Measurements from ENCODE around the gene TBC1D2B.

TBC1D2B gene

DNA sequence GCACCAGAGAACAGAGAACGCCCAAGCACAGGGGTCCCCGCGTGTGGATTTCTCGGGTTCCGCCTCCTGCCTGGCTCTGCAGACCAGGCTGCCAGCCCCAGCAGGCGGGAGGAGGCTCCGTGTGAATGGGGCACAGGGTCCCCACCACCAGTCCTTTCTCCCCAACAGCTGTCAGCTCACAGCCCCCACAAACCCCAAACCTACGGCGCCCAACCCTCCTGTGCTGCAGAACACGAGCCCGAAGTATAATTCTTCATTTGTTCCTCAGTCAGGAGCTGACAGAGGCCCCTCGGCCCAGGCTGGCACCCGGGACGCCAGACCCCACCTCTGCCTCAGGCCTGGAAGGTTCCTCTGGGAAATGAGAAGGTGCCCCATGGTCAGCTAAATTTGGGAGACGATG, 78.0 kb downstream of the TBC1D2B start:
- H3K4me3 ChIP-seq (ENCODE audit: low read depth, low read length): no peak overlapping the region
- no peak overlapping the region for H3K27ac ChIP-seq (ENCODE audit: extremely low read depth, low read depth, low read length)
- peaks cover 12 to 59% of the 10 kb centered on the region in 2 experiments for H3K36me3 ChIP-seq (ENCODE audit: control insufficient read depth in 2 of 2, insufficient read depth in 1 of 2, low read length in 2 of 2)
- TF ChIP-seq, protein P1, sequence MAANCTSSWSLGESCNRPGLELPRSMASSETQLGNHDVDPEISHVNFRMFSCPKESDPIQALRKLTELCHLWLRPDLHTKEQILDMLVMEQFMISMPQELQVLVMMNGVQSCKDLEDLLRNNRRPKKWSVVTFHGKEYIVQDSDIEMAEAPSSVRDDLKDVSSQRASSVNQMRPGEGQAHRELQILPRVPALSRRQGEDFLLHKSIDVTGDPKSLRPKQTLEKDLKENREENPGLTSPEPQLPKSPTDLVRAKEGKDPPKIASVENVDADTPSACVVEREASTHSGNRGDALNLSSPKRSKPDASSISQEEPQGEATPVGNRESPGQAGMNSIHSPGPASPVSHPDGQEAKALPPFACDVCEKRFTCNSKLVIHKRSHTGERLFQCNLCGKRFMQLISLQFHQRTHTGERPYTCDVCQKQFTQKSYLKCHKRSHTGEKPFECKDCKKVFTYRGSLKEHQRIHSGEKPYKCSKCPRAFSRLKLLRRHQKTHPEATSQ (tag by site-specific recombination; IDR thresholded peaks at IDR 0.05): no peak
- TF ChIP-seq ZNF664 (tag by site-specific recombination; IDR thresholded peaks at IDR 0.05) (no peak), ZFP37 (tag by site-specific recombination; IDR thresholded peaks at IDR 0.05) (no peak), RBAK (tag by site-specific recombination; IDR thresholded peaks at IDR 0.05) (no peak), ZNF140 (tag by site-specific recombination; IDR thresholded peaks at IDR 0.05) (no peak), ZNF610 (tag by site-specific recombination; IDR thresholded peaks at IDR 0.05; ENCODE audit: borderline replicate concordance) (no peak), SALL2 (tag by site-specific recombination; IDR thresholded peaks at IDR 0.05; ENCODE audit: borderline replicate concordance) (no peak), HOXC10 (CRISPR knock-in tag; IDR thresholded peaks at IDR 0.05) (no peak), ZNF677 (tag by site-specific recombination; IDR thresholded peaks at IDR 0.05) (no peak), KLF1 (tag by site-specific recombination; IDR thresholded peaks at IDR 0.05) (no peak), ZNF624 (tag by site-specific recombination; IDR thresholded peaks at IDR 0.05) (no peak), ZNF473 (tag by site-specific recombination; IDR thresholded peaks at IDR 0.05) (no peak)
- TF ChIP-seq, protein P2, sequence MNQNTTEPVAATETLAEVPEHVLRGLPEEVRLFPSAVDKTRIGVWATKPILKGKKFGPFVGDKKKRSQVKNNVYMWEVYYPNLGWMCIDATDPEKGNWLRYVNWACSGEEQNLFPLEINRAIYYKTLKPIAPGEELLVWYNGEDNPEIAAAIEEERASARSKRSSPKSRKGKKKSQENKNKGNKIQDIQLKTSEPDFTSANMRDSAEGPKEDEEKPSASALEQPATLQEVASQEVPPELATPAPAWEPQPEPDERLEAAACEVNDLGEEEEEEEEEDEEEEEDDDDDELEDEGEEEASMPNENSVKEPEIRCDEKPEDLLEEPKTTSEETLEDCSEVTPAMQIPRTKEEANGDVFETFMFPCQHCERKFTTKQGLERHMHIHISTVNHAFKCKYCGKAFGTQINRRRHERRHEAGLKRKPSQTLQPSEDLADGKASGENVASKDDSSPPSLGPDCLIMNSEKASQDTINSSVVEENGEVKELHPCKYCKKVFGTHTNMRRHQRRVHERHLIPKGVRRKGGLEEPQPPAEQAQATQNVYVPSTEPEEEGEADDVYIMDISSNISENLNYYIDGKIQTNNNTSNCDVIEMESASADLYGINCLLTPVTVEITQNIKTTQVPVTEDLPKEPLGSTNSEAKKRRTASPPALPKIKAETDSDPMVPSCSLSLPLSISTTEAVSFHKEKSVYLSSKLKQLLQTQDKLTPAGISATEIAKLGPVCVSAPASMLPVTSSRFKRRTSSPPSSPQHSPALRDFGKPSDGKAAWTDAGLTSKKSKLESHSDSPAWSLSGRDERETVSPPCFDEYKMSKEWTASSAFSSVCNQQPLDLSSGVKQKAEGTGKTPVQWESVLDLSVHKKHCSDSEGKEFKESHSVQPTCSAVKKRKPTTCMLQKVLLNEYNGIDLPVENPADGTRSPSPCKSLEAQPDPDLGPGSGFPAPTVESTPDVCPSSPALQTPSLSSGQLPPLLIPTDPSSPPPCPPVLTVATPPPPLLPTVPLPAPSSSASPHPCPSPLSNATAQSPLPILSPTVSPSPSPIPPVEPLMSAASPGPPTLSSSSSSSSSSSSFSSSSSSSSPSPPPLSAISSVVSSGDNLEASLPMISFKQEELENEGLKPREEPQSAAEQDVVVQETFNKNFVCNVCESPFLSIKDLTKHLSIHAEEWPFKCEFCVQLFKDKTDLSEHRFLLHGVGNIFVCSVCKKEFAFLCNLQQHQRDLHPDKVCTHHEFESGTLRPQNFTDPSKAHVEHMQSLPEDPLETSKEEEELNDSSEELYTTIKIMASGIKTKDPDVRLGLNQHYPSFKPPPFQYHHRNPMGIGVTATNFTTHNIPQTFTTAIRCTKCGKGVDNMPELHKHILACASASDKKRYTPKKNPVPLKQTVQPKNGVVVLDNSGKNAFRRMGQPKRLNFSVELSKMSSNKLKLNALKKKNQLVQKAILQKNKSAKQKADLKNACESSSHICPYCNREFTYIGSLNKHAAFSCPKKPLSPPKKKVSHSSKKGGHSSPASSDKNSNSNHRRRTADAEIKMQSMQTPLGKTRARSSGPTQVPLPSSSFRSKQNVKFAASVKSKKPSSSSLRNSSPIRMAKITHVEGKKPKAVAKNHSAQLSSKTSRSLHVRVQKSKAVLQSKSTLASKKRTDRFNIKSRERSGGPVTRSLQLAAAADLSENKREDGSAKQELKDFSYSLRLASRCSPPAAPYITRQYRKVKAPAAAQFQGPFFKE (tag by site-specific recombination; IDR thresholded peaks at IDR 0.05; ENCODE audit: borderline replicate concordance): no peak
- TF ChIP-seq, protein P3, sequence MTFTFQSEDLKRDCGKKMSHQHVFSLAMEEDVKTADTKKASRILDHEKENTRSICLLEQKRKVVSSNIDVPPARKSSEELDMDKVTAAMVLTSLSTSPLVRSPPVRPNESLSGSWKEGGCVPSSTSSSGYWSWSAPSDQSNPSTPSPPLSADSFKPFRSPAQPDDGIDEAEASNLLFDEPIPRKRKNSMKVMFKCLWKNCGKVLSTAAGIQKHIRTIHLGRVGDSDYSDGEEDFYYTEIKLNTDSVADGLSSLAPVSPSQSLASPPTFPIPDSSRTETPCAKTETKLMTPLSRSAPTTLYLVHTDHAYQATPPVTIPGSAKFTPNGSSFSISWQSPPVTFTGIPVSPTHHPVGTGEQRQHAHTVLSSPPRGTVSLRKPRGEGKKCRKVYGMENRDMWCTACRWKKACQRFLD (tag by site-specific recombination; IDR thresholded peaks at IDR 0.05): no peak
- no peaks in the 10 kb centered on the region for H3K4me1 ChIP-seq (ENCODE audit: control insufficient read depth, insufficient read depth, low read length)
- POLR2A ChIA-PET: no interaction called here
- H3K9me3 ChIP-seq (ENCODE audit: control insufficient read depth, insufficient read depth, low read depth, low read length): no peaks in the 10 kb centered on the region
- CTCF ChIA-PET: interaction anchor here (0.6 to 6.4 kb wide), 20 partner anchors 9 to 1720 kb away, joined by 3 to 67 read pairs (median 4); no protein-coding TSS in a partner anchor

DNA sequence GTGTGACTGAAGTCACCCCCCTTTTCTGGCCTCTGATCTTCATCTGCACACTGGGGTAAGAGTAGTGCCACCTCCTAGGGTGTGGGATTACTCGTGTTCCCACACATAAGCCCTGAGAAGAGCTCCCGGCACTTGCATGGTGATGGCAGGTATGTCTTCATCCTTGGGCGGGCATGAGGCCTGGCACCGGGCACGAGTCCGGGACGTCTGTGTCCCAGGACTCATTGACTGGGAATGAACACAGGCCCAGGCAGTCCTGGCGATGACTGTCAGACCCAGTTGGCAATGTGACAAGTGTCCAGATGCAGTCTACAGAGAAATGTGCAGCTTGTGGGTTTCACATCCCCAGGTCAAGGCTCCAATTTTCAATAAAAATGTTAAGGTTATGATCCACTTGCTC, 78.9 kb downstream of the TBC1D2B start:
- H3K9me3 ChIP-seq (ENCODE audit: control insufficient read depth, insufficient read depth, low read depth, low read length): no peaks in the 10 kb centered on the region
- H3K4me1 ChIP-seq (ENCODE audit: control insufficient read depth, insufficient read depth, low read length): no peaks in the 10 kb centered on the region
- H3K36me3 ChIP-seq (ENCODE audit: control insufficient read depth in 2 of 2, insufficient read depth in 1 of 2, low read length in 2 of 2): peaks cover 12 to 53% of the 10 kb centered on the region in 2 experiments
- H3K4me3 ChIP-seq (ENCODE audit: low read depth, low read length): no peak overlapping the region
- ChIA-PET POLR2A (no interaction called here), CTCF (interaction anchor here (0.6 to 6.4 kb wide), 6 partner anchors 31 to 114 kb away, joined by 3 to 67 read pairs (median 12); no protein-coding TSS in a partner anchor)
- no peak overlapping the region for H3K27ac ChIP-seq (ENCODE audit: extremely low read depth, low read depth, low read length)
- TF ChIP-seq ZXDB (tag by site-specific recombination; IDR thresholded peaks at IDR 0.05) (no peak), ZNF211 (tag by site-specific recombination; IDR thresholded peaks at IDR 0.05; ENCODE audit: low read depth) (no peak), ZNF747 (tag by site-specific recombination; IDR thresholded peaks at IDR 0.05) (no peak)
- TF ChIP-seq, protein P4, sequence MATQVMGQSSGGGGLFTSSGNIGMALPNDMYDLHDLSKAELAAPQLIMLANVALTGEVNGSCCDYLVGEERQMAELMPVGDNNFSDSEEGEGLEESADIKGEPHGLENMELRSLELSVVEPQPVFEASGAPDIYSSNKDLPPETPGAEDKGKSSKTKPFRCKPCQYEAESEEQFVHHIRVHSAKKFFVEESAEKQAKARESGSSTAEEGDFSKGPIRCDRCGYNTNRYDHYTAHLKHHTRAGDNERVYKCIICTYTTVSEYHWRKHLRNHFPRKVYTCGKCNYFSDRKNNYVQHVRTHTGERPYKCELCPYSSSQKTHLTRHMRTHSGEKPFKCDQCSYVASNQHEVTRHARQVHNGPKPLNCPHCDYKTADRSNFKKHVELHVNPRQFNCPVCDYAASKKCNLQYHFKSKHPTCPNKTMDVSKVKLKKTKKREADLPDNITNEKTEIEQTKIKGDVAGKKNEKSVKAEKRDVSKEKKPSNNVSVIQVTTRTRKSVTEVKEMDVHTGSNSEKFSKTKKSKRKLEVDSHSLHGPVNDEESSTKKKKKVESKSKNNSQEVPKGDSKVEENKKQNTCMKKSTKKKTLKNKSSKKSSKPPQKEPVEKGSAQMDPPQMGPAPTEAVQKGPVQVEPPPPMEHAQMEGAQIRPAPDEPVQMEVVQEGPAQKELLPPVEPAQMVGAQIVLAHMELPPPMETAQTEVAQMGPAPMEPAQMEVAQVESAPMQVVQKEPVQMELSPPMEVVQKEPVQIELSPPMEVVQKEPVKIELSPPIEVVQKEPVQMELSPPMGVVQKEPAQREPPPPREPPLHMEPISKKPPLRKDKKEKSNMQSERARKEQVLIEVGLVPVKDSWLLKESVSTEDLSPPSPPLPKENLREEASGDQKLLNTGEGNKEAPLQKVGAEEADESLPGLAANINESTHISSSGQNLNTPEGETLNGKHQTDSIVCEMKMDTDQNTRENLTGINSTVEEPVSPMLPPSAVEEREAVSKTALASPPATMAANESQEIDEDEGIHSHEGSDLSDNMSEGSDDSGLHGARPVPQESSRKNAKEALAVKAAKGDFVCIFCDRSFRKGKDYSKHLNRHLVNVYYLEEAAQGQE (tag by site-specific recombination; IDR thresholded peaks at IDR 0.05): no peak
- TF ChIP-seq, protein P5, sequence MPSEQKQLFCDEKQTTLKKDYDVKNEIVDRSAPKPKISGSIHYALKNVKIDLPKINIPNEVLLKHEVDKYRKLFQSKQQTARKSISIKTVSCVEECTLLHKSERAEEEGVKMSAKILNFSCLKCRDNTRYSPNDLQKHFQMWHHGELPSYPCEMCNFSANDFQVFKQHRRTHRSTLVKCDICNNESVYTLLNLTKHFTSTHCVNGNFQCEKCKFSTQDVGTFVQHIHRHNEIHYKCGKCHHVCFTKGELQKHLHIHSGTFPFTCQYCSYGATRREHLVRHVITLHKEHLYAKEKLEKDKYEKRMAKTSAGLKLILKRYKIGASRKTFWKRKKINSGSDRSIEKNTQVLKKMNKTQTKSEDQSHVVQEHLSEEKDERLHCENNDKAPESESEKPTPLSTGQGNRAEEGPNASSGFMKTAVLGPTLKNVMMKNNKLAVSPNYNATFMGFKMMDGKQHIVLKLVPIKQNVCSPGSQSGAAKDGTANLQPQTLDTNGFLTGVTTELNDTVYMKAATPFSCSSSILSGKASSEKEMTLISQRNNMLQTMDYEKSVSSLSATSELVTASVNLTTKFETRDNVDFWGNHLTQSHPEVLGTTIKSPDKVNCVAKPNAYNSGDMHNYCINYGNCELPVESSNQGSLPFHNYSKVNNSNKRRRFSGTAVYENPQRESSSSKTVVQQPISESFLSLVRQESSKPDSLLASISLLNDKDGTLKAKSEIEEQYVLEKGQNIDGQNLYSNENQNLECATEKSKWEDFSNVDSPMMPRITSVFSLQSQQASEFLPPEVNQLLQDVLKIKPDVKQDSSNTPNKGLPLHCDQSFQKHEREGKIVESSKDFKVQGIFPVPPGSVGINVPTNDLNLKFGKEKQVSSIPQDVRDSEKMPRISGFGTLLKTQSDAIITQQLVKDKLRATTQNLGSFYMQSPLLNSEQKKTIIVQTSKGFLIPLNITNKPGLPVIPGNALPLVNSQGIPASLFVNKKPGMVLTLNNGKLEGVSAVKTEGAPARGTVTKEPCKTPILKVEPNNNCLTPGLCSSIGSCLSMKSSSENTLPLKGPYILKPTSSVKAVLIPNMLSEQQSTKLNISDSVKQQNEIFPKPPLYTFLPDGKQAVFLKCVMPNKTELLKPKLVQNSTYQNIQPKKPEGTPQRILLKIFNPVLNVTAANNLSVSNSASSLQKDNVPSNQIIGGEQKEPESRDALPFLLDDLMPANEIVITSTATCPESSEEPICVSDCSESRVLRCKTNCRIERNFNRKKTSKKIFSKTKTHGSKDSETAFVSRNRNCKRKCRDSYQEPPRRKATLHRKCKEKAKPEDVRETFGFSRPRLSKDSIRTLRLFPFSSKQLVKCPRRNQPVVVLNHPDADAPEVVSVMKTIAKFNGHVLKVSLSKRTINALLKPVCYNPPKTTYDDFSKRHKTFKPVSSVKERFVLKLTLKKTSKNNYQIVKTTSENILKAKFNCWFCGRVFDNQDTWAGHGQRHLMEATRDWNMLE (tag by site-specific recombination; conservative IDR thresholded peaks at IDR 0.05; ENCODE audit: low read depth): no peak

Data from HEK293 (cell line).